Upper lobe of right lung (tissue), 1 donor: ENCODE measurements around the gene FBLN1. TPM values are rescaled to one million over a fixed set of nuclear protein-coding genes. Genes with fewer than 3 reads are reported as not detected.

Experiments
- ATAC-seq: fragments of 200-7000 bp; cut with Tn5 transposase; one replicate; pipeline ENCODE4 v1.9.1; 2020; ENCODE audit warnings: mild to moderate bottlenecking, moderate library complexity
- DNase-seq: peaks from one replicate; pipeline ENCODE4 v3.0.0-alpha.2; 2020
- H3K27ac ChIP-seq: fragments of 200-600 bp; one replicate; pipeline ENCODE4 v1.8.0; 2022
- H3K27me3 ChIP-seq: fragments of 200-600 bp; one replicate; pipeline ENCODE4 v1.8.0; 2022; ENCODE audit warnings: mild to moderate bottlenecking
- H3K36me3 ChIP-seq: fragments of 200-600 bp; one replicate; pipeline ENCODE4 v1.8.0; 2022
- H3K4me1 ChIP-seq: fragments of 200-600 bp; one replicate; pipeline ENCODE4 v1.8.0; 2022
- H3K4me3 ChIP-seq: fragments of 200-600 bp; one replicate; pipeline ENCODE4 v1.8.0; 2022; ENCODE audit warnings: mild to moderate bottlenecking
- H3K9me3 ChIP-seq: fragments of 200-600 bp; one replicate; pipeline ENCODE4 v1.8.0; 2022
- CTCF ChIP-seq: fragments of 200-600 bp; IDR thresholded peaks from one replicate; pipeline ENCODE4 v1.8.0; 2022; ENCODE audit warnings: antibody characterized with exemption
- intact Hi-C: fragments of 100-400 bp; cut with DNase I; formaldehyde crosslinking; loops from one replicate; pipeline ENCODE4 v1.11.0; 2022
- total RNA-seq: library from RNA; stranded (reverse); fragmentation: NEBNext Ultra II Directional; extraction: Animal tissue kit (Norgen Biotek cat#: 25700); gene quantifications from one replicate; pipeline ENCODE4 v1.2.1, GENCODE V29; 2021
- donor health status: DM: no; HTN: yes; CAD: no; lungs with severe emphysema.

FBLN1 gene
- total RNA-seq, 1 donor from 2014 or later: 272 TPM

GRCh38 chr22:45483918-45484499, 18.7 kb upstream of the FBLN1 start:
- ATAC-seq (no peak), DNase-seq (peak; percentile 23)
- Histone ChIP-seq H3K9me3 (no peaks in the 10 kb centered on the region), H3K27ac (no peak overlapping the region), H3K27me3 (no peaks in the 10 kb centered on the region), H3K4me3 (no peak overlapping the region), H3K4me1 (no peaks in the 10 kb centered on the region), H3K36me3 (no peaks in the 10 kb centered on the region)
- intact Hi-C loops: no loop called here
- TF ChIP-seq CTCF: no peak

GRCh38 chr22:45484742-45485141, 17.9 kb upstream of the FBLN1 start:
- DNase-seq: peak; percentile 32
- intact Hi-C loops: no loop called here
- ATAC-seq: no peak
- no peak for TF ChIP-seq CTCF
- Histone ChIP-seq H3K9me3 (no peaks in the 10 kb centered on the region), H3K27ac (no peak overlapping the region), H3K4me3 (no peak overlapping the region), H3K36me3 (no peaks in the 10 kb centered on the region), H3K27me3 (no peaks in the 10 kb centered on the region), H3K4me1 (no peaks in the 10 kb centered on the region)

- DNase-seq (peak; percentile 4), ATAC-seq (no peak)
- Histone ChIP-seq H3K36me3 (no peaks in the 10 kb centered on the region), H3K4me3 (no peak overlapping the region), H3K27me3 (no peaks in the 10 kb centered on the region), H3K4me1 (no peaks in the 10 kb centered on the region), H3K27ac (no peak overlapping the region), H3K9me3 (no peaks in the 10 kb centered on the region)
- intact Hi-C loops: no loop called here
- TF ChIP-seq CTCF: no peak
These were observed 17.4 kb upstream of the FBLN1 start for GRCh38 chr22:45485261-45485660.

- DNase-seq (no peak), ATAC-seq (no peak)
- H3K27me3 ChIP-seq: no peaks in the 10 kb centered on the region
- no peak overlapping the region for H3K4me3 ChIP-seq
- no peak overlapping the region for H3K27ac ChIP-seq
- H3K4me1 ChIP-seq: no peaks in the 10 kb centered on the region
- no peak for TF ChIP-seq CTCF
- intact Hi-C loops: no loop called here
- no peaks in the 10 kb centered on the region for H3K9me3 ChIP-seq
- no peaks in the 10 kb centered on the region for H3K36me3 ChIP-seq
These were observed 13.8 kb upstream of the FBLN1 start for GRCh38 chr22:45488764-45489370.

- Histone ChIP-seq H3K4me1 (no peaks in the 10 kb centered on the region), H3K27me3 (no peaks in the 10 kb centered on the region), H3K9me3 (no peaks in the 10 kb centered on the region), H3K27ac (no peak overlapping the region), H3K4me3 (no peak overlapping the region), H3K36me3 (no peaks in the 10 kb centered on the region)
- intact Hi-C loops: no loop called here
- DNase-seq: peak; percentile 1
- TF ChIP-seq CTCF: no peak
- no peak for ATAC-seq
These were observed 11.8 kb upstream of the FBLN1 start for GRCh38 chr22:45490836-45491235.
